Measurements from ENCODE around the gene CDC5L.

Gene CDC5L

DNA sequence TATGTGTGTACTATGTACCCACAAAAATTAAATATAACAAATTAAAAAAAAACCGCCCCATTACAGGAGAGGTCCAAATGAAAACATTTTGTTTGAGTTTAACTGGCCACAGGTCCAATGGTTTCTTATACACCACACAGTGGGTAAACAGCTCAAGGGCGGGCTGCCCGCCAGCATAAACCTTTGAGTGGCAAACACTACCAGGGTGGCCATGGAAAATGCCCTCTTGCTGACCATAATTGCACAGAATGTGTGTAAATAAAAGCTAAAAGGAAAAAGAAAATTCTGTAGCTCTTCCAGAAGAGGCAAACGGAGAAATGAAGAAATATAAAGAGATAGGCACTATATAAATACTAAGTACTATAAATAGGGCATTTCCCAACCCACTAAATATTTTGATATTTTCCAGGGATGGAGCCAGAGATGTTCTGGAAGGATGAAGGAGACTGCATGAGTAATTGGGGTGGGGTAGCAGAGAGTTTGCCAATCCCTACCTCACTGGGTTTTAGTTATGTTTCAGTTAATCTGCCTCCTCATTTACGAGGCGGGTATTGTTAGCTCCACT lies 1.1 kb upstream of the CDC5L start:
- TF ChIP-seq, protein P1, sequence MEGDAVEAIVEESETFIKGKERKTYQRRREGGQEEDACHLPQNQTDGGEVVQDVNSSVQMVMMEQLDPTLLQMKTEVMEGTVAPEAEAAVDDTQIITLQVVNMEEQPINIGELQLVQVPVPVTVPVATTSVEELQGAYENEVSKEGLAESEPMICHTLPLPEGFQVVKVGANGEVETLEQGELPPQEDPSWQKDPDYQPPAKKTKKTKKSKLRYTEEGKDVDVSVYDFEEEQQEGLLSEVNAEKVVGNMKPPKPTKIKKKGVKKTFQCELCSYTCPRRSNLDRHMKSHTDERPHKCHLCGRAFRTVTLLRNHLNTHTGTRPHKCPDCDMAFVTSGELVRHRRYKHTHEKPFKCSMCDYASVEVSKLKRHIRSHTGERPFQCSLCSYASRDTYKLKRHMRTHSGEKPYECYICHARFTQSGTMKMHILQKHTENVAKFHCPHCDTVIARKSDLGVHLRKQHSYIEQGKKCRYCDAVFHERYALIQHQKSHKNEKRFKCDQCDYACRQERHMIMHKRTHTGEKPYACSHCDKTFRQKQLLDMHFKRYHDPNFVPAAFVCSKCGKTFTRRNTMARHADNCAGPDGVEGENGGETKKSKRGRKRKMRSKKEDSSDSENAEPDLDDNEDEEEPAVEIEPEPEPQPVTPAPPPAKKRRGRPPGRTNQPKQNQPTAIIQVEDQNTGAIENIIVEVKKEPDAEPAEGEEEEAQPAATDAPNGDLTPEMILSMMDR (conservative IDR thresholded peaks at IDR 0.05; ENCODE audit: low read depth): no peak
- H3K27ac ChIP-seq: no peak overlapping the region
- ChIA-PET CTCF (interaction anchor here (0.5 to 0.6 kb wide), 2 partner anchors 132 to 962 kb away, joined by 3 to 6 read pairs; no protein-coding TSS in a partner anchor), POLR2A (ENCODE audit: low non-redundant PET) (interaction anchor here (0.6 kb wide), 1 partner anchor 10 kb away, joined by 5 read pairs; no protein-coding TSS in a partner anchor)
- peak; percentile 32 for DNase-seq (ENCODE audit: low spot score)

DNA sequence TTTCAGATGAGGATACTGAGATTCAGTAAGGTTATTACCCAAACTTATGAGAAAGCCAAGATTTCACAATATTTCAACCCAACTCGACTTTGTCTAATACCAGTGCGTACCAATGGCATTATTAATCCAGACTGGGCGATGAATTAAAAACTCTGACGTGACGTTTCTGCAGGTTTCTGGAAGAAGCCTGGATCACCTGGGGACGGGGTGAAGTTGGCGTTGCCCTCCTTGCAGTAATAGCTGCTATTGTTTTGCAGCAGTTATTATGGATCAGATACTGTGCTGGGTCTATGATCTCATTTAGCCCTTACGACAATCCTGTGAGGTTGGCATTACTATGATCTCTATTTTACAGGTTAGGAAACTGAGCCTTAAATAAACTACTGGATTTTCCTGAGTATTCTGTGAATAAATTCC lies 569 bp upstream of the CDC5L start:
- ChIA-PET POLR2A (ENCODE audit: low non-redundant PET) (interaction anchor here (0.6 kb wide), 1 partner anchor 10 kb away, joined by 5 read pairs; no protein-coding TSS in a partner anchor), CTCF (interaction anchor here (0.5 to 0.6 kb wide), 2 partner anchors 132 to 962 kb away, joined by 3 to 6 read pairs; no protein-coding TSS in a partner anchor)
- TF ChIP-seq, protein P1 (conservative IDR thresholded peaks at IDR 0.05; ENCODE audit: low read depth): no peak
- DNase-seq (ENCODE audit: low spot score): peak; percentile 44
- H3K27ac ChIP-seq: peak overlapping the region; percentile 97

DNA sequence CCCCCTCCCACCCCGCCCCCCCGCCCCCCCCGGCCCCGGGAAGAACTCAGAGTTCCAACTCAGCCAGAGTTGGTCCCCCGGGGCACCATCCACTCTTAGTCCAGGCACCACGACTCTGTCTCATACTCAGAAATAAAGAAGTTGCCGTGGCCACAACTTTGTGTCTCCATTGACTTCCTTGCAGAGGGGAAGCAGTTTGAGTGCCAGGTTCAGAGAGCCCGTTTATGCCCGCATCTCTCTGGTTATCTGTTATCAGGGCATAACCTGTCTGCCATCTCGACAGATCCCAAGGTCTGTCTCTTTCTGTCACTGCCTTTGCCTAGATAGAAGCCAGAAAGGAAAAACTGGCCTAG lies 605 bp downstream of the CDC5L start:
- CTCF ChIA-PET: no interaction called here
- DNase-seq (ENCODE audit: low spot score): no peak
- POLR2A ChIA-PET (ENCODE audit: low non-redundant PET): no interaction called here
- H3K27ac ChIP-seq: peak overlapping the region; percentile 97
- TF ChIP-seq, protein P1 (conservative IDR thresholded peaks at IDR 0.05; ENCODE audit: low read depth): no peak

DNA sequence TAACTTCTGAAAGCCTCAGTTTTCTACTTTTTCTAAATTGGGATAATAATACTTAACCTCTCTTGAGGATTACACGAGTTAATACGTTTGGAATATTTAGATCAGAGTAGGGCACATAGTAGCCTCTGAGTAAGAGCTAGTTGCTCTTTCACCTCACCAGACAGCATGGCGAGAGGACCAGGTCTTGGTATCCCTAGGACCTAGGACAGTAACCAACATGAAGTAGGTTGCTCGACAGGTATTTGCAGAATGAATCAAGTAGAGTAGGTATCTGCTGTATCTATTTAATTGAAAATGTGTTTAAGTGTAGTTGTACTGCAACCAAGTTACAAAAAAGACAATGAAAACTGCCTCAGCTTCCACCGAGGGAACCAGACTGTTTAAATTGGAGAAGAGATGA lies 1.4 kb downstream of the CDC5L start:
- no peak overlapping the region for H3K27ac ChIP-seq
- TF ChIP-seq, protein P1 (conservative IDR thresholded peaks at IDR 0.05; ENCODE audit: low read depth): no peak
- CTCF ChIA-PET: interaction anchor here (0.6 kb wide), 2 partner anchors 61 to 76 kb away, joined by 3 to 4 read pairs; partner anchors contain the start of gene AARS2
- POLR2A ChIA-PET (ENCODE audit: low non-redundant PET): no interaction called here
- DNase-seq (ENCODE audit: low spot score): no peak

DNA sequence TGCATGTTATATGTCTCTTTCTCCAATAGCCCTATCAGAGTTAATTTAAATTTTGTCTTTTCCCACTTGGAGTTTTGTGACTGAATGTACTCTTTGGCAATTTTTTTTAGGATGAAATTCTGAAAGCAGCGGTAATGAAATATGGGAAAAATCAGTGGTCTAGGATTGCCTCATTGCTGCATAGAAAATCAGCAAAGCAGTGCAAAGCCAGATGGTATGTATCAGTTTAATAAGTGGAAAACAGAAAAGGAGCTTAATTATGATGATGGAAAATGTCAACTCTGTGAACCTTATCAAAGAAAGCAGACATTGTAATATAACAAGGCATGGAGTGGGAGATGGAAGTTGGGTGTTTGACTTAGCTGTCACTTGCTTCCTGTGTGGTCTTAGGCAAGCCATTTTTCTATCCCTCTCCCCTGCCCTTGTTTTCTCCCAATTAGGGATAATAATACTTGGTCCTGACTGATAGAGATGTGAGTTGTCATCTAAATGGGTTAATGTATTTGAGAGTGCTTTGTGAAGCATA lies 2.7 kb downstream of the CDC5L start:
- POLR2A ChIA-PET (ENCODE audit: low non-redundant PET): no interaction called here
- CTCF ChIA-PET: no interaction called here

DNA sequence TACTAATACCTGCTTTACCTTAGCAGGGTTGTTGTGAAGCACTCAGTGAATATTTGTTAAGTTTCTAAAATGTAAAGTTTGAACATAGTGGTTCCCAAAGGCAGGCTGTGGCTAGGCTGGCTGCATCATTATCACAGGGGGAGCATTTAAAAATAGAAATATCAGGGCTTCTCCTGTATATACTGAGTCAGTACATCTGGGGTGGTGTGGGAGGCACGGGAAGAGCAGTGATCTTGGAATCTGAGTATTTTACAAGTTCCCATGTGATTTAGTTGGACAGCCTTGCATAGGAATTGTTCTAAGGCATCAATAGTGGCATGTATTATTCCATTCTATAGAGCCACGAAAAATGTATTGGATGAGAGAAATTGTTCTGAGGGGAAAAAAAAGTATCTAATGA lies 8.0 kb downstream of the CDC5L start:
- ChIA-PET POLR2A (ENCODE audit: low non-redundant PET) (no interaction called here), CTCF (no interaction called here)
- DNase-seq (ENCODE audit: low spot score): no peak
- TF ChIP-seq, protein P1 (conservative IDR thresholded peaks at IDR 0.05; ENCODE audit: low read depth): no peak
- H3K27ac ChIP-seq: no peak overlapping the region

More for the DNA sequence above, 2.7 kb downstream of the CDC5L start:
- TF ChIP-seq, protein P1 (conservative IDR thresholded peaks at IDR 0.05; ENCODE audit: low read depth): no peak
- H3K27ac ChIP-seq: no peak overlapping the region
- DNase-seq (ENCODE audit: low spot score): no peak

Measured in RWPE1 (cell line).